WI38 (cell line): ENCODE data around the gene SMIM35.

ENCODE experiments used
- H3K4me3 ChIP-seq: 2 replicates; pipeline ENCODE4 v1.5.1; 2011; ENCODE audit warnings: low read depth, mild to moderate bottlenecking, control low read depth, low read length
- TF ChIP-seq, protein P1 (sequence below): IDR thresholded peaks from 2 replicates; pipeline ENCODE4 v1.5.1; 2012; ENCODE audit warnings: low read depth, mild to moderate bottlenecking, control low read depth, low read length

The SMIM35 gene

DNA sequence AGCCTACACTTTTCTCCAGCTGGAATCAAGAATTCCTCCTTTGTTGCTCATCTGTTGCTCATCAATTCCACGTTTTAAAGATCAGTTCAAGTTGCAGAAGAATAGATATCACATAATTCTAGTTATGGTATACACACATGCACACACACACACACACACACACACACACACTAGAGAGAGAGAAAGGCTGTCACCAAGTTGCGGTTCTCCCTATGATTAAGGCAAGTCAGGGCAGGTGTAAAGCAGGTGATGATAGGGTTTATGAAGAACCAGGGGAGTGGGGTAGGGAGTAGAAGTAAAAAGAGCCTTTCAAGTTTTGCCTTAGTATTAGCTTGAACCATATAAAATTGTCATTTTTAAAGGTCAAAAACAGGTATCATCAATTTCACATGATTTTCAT is 41.6 kb downstream of the SMIM35 start:
- TF ChIP-seq, protein P1, sequence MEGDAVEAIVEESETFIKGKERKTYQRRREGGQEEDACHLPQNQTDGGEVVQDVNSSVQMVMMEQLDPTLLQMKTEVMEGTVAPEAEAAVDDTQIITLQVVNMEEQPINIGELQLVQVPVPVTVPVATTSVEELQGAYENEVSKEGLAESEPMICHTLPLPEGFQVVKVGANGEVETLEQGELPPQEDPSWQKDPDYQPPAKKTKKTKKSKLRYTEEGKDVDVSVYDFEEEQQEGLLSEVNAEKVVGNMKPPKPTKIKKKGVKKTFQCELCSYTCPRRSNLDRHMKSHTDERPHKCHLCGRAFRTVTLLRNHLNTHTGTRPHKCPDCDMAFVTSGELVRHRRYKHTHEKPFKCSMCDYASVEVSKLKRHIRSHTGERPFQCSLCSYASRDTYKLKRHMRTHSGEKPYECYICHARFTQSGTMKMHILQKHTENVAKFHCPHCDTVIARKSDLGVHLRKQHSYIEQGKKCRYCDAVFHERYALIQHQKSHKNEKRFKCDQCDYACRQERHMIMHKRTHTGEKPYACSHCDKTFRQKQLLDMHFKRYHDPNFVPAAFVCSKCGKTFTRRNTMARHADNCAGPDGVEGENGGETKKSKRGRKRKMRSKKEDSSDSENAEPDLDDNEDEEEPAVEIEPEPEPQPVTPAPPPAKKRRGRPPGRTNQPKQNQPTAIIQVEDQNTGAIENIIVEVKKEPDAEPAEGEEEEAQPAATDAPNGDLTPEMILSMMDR: no peak

DNA sequence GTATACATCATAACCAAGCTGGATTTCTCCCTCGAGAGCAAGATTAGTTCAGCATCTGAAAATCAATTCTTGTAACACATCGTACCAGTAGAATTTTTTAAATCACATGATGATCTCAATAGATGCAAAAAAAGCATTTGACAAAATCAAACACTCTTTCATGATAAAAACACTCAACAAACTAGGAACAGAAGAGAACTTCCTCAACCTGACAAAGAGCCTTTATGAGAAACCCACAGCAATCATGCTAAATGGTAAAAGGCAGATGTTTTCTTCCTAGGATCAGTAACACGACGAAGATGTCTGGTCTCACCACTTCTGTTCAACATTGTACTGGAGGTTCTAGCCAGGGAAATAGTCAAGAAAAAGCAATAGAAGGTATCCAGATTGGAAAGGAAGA is 44.0 kb downstream of the SMIM35 start:
- no peak overlapping the region for H3K4me3 ChIP-seq
- TF ChIP-seq, protein P1: no peak

More for the DNA sequence above, 41.6 kb downstream of the SMIM35 start:
- no peak overlapping the region for H3K4me3 ChIP-seq

DNA sequence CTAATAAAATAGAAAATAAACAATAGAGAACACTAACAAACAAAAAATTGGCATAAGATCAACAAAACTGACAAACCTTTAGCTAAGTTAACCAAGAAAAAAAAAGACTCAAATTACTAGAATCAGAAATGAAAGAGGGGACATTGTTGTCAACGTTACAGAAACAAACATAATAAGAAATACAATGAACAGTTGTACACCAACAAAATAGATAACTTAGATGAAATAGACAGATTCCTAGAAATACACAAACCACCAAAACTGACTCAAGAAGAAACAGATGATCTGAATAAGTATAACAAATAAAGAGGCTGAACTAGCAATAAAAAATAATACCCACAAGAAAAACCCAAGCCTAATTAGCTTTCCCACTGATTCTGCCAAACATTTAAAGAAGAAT is 44.6 kb downstream of the SMIM35 start:
- no peak overlapping the region for H3K4me3 ChIP-seq
- TF ChIP-seq, protein P1: no peak

DNA sequence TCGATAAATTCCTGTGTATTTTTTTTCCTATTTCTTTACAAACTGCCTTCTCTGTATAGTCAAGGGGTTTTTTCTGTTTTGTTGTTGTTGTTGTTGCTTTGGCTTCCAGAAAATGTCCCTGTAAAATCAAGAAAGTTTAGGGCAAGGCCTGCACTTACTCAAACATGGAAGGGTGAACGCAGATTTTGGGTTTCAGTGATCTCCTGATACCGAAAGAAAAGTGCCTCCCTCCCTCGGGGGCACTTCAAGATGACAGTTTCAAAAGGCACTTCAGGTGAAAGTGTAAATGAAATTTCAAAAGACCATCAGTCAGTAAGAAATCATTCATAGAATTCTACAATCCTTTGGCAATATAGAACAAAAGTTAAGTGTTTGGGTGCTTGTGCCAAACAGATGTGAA is 53.3 kb downstream of the SMIM35 start:
- no peak overlapping the region for H3K4me3 ChIP-seq

DNA sequence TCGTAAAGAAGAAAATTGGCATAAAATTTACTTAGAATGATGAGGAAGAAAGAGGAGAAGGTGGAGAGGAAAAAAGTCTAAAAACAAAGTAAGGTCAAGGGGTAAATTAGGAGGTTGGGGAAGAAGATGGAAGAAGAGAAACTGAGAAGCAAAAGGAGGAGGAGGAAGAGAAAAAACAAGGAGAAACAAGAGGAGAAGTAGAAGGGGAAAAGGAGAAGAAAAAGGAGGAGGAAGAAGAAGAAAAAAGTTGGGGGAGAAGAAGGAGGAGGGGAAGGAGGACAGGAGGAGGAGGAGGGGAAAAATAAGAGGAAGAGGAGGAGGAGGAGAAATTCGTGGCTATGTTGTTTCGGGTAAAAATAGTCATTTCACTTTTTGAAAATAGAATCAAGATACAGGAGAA is 58.1 kb downstream of the SMIM35 start:
- no peak overlapping the region for H3K4me3 ChIP-seq
- TF ChIP-seq, protein P1: no peak

More for the DNA sequence above, 53.3 kb downstream of the SMIM35 start:
- TF ChIP-seq, protein P1: no peak

DNA sequence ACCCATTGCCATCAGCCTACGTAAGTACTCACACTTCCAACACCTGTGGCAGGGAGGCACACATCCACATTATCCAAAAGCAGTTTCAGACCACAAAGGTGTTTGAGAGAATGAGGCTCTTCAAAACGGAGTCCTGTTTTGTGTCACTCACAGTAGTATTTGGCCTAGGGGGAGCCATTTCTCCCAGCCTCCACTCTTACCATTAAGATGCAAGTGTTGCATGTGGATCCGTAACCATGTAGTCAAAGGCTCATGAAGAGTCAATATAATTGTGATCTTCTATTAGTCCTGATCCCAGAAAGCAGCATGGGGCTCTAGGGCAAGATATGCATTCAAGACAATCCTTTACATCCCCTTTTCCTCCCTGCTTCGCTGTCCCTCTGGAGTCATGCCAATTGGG is 59.1 kb downstream of the SMIM35 start:
- H3K4me3 ChIP-seq: no peak overlapping the region
- TF ChIP-seq, protein P1: no peak

DNA sequence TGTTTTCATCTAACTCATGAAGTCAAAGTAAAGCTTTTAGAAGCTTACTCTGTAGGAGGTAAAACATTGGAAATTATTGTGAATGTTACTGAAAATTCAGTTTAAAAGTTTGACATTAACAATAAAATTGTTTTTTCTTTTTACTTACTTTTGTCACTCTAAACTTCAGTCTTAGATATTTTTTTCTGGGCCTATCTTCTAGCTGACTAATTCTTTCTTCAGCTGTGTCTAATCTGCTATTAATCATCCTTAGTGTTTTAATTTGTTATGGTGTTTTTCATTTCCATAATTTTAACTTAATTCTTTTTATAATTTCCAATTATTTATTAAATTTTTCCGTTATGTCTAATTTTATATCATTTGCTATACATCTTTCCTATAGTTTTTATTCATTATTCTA is 65.6 kb downstream of the SMIM35 start:
- TF ChIP-seq, protein P1: no peak
- no peak overlapping the region for H3K4me3 ChIP-seq
